BLaER1 treated with 17β-estradiol and CSF1 and Interleukin-3, amounts not matched to agents 10 nM and 100 nM (cell line): ENCODE measurements around the gene EPHA3.

Experiments used
- H3K27ac ChIP-seq, 11 experiments: shearing (Covaris generic); formaldehyde crosslinking; 2 replicates each; pipeline ENCODE4 v1.8.1; 2022
- H3K27me3 ChIP-seq, 11 experiments: shearing (Covaris generic); formaldehyde crosslinking; 2 replicates each; pipeline ENCODE4 v1.8.1; 2022
- H3K36me3 ChIP-seq, 11 experiments: shearing (Covaris generic); formaldehyde crosslinking; 2 replicates each; pipeline ENCODE4 v1.8.1; 2022
- H3K4me1 ChIP-seq, 10 experiments: shearing (Covaris generic); formaldehyde crosslinking; 2 replicates each; pipeline ENCODE4 v1.8.1; 2022
- H3K4me2 ChIP-seq, 11 experiments: shearing (Covaris generic); formaldehyde crosslinking; 2 replicates each; pipeline ENCODE4 v1.8.1; 2022
- H3K4me3 ChIP-seq, 10 experiments: shearing (Covaris generic); formaldehyde crosslinking; 2 replicates each; pipeline ENCODE4 v1.8.1; 2022
- H3K9ac ChIP-seq, 11 experiments: shearing (Covaris generic); formaldehyde crosslinking; 2 replicates each; pipeline ENCODE4 v1.8.1; 2022
- H3K9me3 ChIP-seq, 11 experiments: shearing (Covaris generic); formaldehyde crosslinking; replicated peaks in 1 of 11; 2 replicates each; pipeline ENCODE4 v1.8.1; 2022
- H4K20me1 ChIP-seq, 11 experiments: shearing (Covaris generic); formaldehyde crosslinking; 2 replicates each; pipeline ENCODE4 v1.8.1; 2022
- Cebpa-rat ChIP-seq, 11 experiments: shearing (Covaris generic); IDR thresholded peaks; 2 replicates each; pipeline ENCODE4 v1.8.1; 2022

The EPHA3 gene

GRCh38 chr3:89114841-89115223 is 7.4 kb downstream of the EPHA3 start:
- Histone ChIP-seq H3K4me3 (peak overlapping the region; percentile 61 to 81 (median 69)), H3K9ac (peak overlapping the region; percentile 78 to 90 (median 84)), H4K20me1 (peaks cover 0 to 17% (median 4%) of the 10 kb centered on the region in 11 experiments; a peak in 9 of 22 replicates), H3K4me2 (peak overlapping the region; percentile 86 to 97 (median 93)), H3K9me3 (no peaks in the 10 kb centered on the region), H3K27me3 (no peaks in the 10 kb centered on the region), H3K36me3 (peaks cover 0 to 6% (median 0%) of the 10 kb centered on the region in 11 experiments; a peak in 3 of 22 replicates), H3K27ac (peak overlapping the region; percentile 71 to 94 (median 91); a peak in 21 of 22 replicates), H3K4me1 (peaks cover 29 to 61% (median 45%) of the 10 kb centered on the region in 10 experiments)
- TF ChIP-seq Cebpa-rat (IDR thresholded peaks at IDR 0.05) = peak in 3 of 11 experiments; percentile 36 to 81 (median 68); a peak in 5 of 22 replicates

GRCh38 chr3:89116476-89116875 is 9.1 kb downstream of the EPHA3 start:
- H3K4me1 ChIP-seq = peaks cover 34 to 62% (median 48%) of the 10 kb centered on the region in 10 experiments
- H3K9me3 ChIP-seq = no peaks in the 10 kb centered on the region
- peak overlapping the region in 10 of 11 experiments; percentile 32 to 94 (median 89); a peak in 14 of 22 replicates for H3K27ac ChIP-seq
- peaks cover 0 to 23% (median 4%) of the 10 kb centered on the region in 11 experiments; a peak in 9 of 22 replicates for H4K20me1 ChIP-seq
- peaks cover 0 to 9% (median 0%) of the 10 kb centered on the region in 11 experiments; a peak in 6 of 22 replicates for H3K36me3 ChIP-seq
- no peak for TF ChIP-seq Cebpa-rat (IDR thresholded peaks at IDR 0.05)
- peak overlapping the region; percentile 31 to 97 (median 92); a peak in 20 of 22 replicates for H3K4me2 ChIP-seq
- peak overlapping the region in 8 of 11 experiments; percentile 5 to 87 (median 68); a peak in 8 of 22 replicates for H3K9ac ChIP-seq
- H3K4me3 ChIP-seq = peak overlapping the region in 2 of 10 experiments; percentile 11 to 79; a peak in 3 of 20 replicates
- H3K27me3 ChIP-seq = no peaks in the 10 kb centered on the region

GRCh38 chr3:89138048-89138447 is 30.6 kb downstream of the EPHA3 start:
- no peaks in the 10 kb centered on the region for H3K27me3 ChIP-seq
- peaks cover 6 to 15% (median 12%) of the 10 kb centered on the region in 11 experiments; a peak in 12 of 22 replicates for H3K9me3 ChIP-seq
- H3K27ac ChIP-seq = no peak overlapping the region
- H3K4me2 ChIP-seq = no peak overlapping the region
- peaks cover 0 to 12% (median 0%) of the 10 kb centered on the region in 11 experiments; a peak in 3 of 22 replicates for H4K20me1 ChIP-seq
- H3K4me3 ChIP-seq = no peak overlapping the region
- no peak overlapping the region for H3K9ac ChIP-seq
- peaks cover 16 to 39% (median 21%) of the 10 kb centered on the region in 11 experiments; a peak in 21 of 22 replicates for H3K36me3 ChIP-seq
- peaks cover 2 to 42% (median 18%) of the 10 kb centered on the region in 10 experiments; a peak in 18 of 20 replicates for H3K4me1 ChIP-seq
- TF ChIP-seq Cebpa-rat (IDR thresholded peaks at IDR 0.05) = no peak

- H4K20me1 ChIP-seq = 0 out of 22 replicates have a peak, but pooled peaks cover 0 to 5% (median 0%) of the 10 kb centered on the region in 11 experiments
- peaks cover 0 to 24% (median 3%) of the 10 kb centered on the region in 11 experiments; a peak in 9 of 22 replicates for H3K36me3 ChIP-seq
- no peak overlapping the region for H3K9ac ChIP-seq
- H3K27me3 ChIP-seq = no peaks in the 10 kb centered on the region
- H3K9me3 ChIP-seq = no peaks in the 10 kb centered on the region
- peak overlapping the region in 1 of 11 experiments; percentile 23; a peak in 1 of 22 replicates for H3K27ac ChIP-seq
- H3K4me2 ChIP-seq = peak overlapping the region in 4 of 11 experiments; percentile 3 to 36 (median 7); a peak in 4 of 22 replicates
- no peak for TF ChIP-seq Cebpa-rat (IDR thresholded peaks at IDR 0.05)
- H3K4me3 ChIP-seq = no peak overlapping the region
- H3K4me1 ChIP-seq = peaks cover 7 to 59% (median 32%) of the 10 kb centered on the region in 10 experiments
Observed at GRCh38 chr3:89139870-89140269, 32.4 kb downstream of the EPHA3 start.

GRCh38 chr3:89144080-89144479 is 36.7 kb downstream of the EPHA3 start:
- H3K4me2 ChIP-seq = peak overlapping the region in 8 of 11 experiments; percentile 1 to 50 (median 30); a peak in 12 of 22 replicates
- H3K27me3 ChIP-seq = no peaks in the 10 kb centered on the region
- H3K36me3 ChIP-seq = peaks cover 0 to 39% (median 8%) of the 10 kb centered on the region in 11 experiments; a peak in 9 of 22 replicates
- H4K20me1 ChIP-seq = no peaks in the 10 kb centered on the region
- H3K4me1 ChIP-seq = peaks cover 11 to 60% (median 47%) of the 10 kb centered on the region in 10 experiments
- no peak for TF ChIP-seq Cebpa-rat (IDR thresholded peaks at IDR 0.05)
- no peak overlapping the region for H3K9ac ChIP-seq
- H3K4me3 ChIP-seq = no peak overlapping the region
- H3K9me3 ChIP-seq = peaks cover 0 to 5% (median 0%) of the 10 kb centered on the region in 11 experiments; a peak in 1 of 22 replicates
- H3K27ac ChIP-seq = no peak overlapping the region

GRCh38 chr3:89145995-89146394 is 38.6 kb downstream of the EPHA3 start:
- no peak overlapping the region for H3K4me3 ChIP-seq
- H3K9ac ChIP-seq = no peak overlapping the region
- peaks cover 0 to 5% (median 0%) of the 10 kb centered on the region in 11 experiments; a peak in 1 of 22 replicates for H3K9me3 ChIP-seq
- H3K4me1 ChIP-seq = peaks cover 11 to 48% (median 42%) of the 10 kb centered on the region in 10 experiments
- peak in 1 of 11 experiments; percentile 12; a peak in 1 of 22 replicates for TF ChIP-seq Cebpa-rat (IDR thresholded peaks at IDR 0.05)
- H3K4me2 ChIP-seq = peak overlapping the region in 8 of 11 experiments; percentile 8 to 56 (median 40); a peak in 11 of 22 replicates
- H3K36me3 ChIP-seq = peaks cover 0 to 43% (median 10%) of the 10 kb centered on the region in 11 experiments; a peak in 9 of 22 replicates
- H3K27me3 ChIP-seq = no peaks in the 10 kb centered on the region
- peaks cover 0 to 11% (median 0%) of the 10 kb centered on the region in 11 experiments; a peak in 4 of 22 replicates for H4K20me1 ChIP-seq
- peak overlapping the region in 1 of 11 experiments; percentile 42; a peak in 2 of 22 replicates for H3K27ac ChIP-seq

GRCh38 chr3:89154416-89154815 is 47.0 kb downstream of the EPHA3 start:
- Histone ChIP-seq H3K4me3 (no peak overlapping the region), H3K4me2 (no peak overlapping the region), H3K9ac (no peak overlapping the region), H4K20me1 (peaks cover 0 to 30% (median 0%) of the 10 kb centered on the region in 11 experiments; a peak in 6 of 22 replicates), H3K27ac (no peak overlapping the region), H3K36me3 (peaks cover 0 to 45% (median 21%) of the 10 kb centered on the region in 11 experiments; a peak in 11 of 22 replicates), H3K27me3 (no peaks in the 10 kb centered on the region), H3K4me1 (peaks cover 13 to 35% (median 21%) of the 10 kb centered on the region in 10 experiments), H3K9me3 (no peaks in the 10 kb centered on the region)
- TF ChIP-seq Cebpa-rat (IDR thresholded peaks at IDR 0.05) = no peak

- H3K9me3 ChIP-seq = no peaks in the 10 kb centered on the region
Observed at GRCh38 chr3:89155811-89156210, 48.4 kb downstream of the EPHA3 start.

GRCh38 chr3:89157575-89157974 is 50.2 kb downstream of the EPHA3 start:
- Histone ChIP-seq H3K4me3 (no peak overlapping the region), H4K20me1 (peaks cover 0 to 30% (median 4%) of the 10 kb centered on the region in 11 experiments; a peak in 6 of 22 replicates), H3K27me3 (no peaks in the 10 kb centered on the region), H3K9me3 (no peaks in the 10 kb centered on the region), H3K27ac (no peak overlapping the region), H3K36me3 (peaks cover 0 to 54% (median 17%) of the 10 kb centered on the region in 11 experiments; a peak in 14 of 22 replicates), H3K4me2 (no peak overlapping the region; a peak in 1 of 22 replicates), H3K9ac (no peak overlapping the region), H3K4me1 (peaks cover 13 to 40% (median 24%) of the 10 kb centered on the region in 10 experiments)
- TF ChIP-seq Cebpa-rat (IDR thresholded peaks at IDR 0.05) = no peak

More at GRCh38 chr3:89155811-89156210, 48.4 kb downstream of the EPHA3 start:
- no peak for TF ChIP-seq Cebpa-rat (IDR thresholded peaks at IDR 0.05)
- peaks cover 0 to 49% (median 21%) of the 10 kb centered on the region in 11 experiments; a peak in 11 of 22 replicates for H3K36me3 ChIP-seq
- H3K27ac ChIP-seq = peak overlapping the region in 1 of 11 experiments; percentile 10; a peak in 1 of 22 replicates
- H4K20me1 ChIP-seq = peaks cover 0 to 27% (median 0%) of the 10 kb centered on the region in 11 experiments; a peak in 5 of 22 replicates
- H3K4me3 ChIP-seq = no peak overlapping the region
- H3K27me3 ChIP-seq = no peaks in the 10 kb centered on the region
- H3K4me1 ChIP-seq = peaks cover 13 to 40% (median 25%) of the 10 kb centered on the region in 10 experiments
- H3K9ac ChIP-seq = no peak overlapping the region
- H3K4me2 ChIP-seq = peak overlapping the region in 2 of 11 experiments; percentile 35 to 52; a peak in 4 of 22 replicates
